Measurements from ENCODE around the gene TRIM40. TPM values are rescaled to one million over a fixed set of nuclear protein-coding genes. Genes with fewer than 3 reads are reported as not detected.

The TRIM40 gene
- polyA plus RNA-seq, 1 experiment, result not detected

- no peak for DNase-seq (ENCODE audit: low read depth)
- TF ChIP-seq, protein P1, sequence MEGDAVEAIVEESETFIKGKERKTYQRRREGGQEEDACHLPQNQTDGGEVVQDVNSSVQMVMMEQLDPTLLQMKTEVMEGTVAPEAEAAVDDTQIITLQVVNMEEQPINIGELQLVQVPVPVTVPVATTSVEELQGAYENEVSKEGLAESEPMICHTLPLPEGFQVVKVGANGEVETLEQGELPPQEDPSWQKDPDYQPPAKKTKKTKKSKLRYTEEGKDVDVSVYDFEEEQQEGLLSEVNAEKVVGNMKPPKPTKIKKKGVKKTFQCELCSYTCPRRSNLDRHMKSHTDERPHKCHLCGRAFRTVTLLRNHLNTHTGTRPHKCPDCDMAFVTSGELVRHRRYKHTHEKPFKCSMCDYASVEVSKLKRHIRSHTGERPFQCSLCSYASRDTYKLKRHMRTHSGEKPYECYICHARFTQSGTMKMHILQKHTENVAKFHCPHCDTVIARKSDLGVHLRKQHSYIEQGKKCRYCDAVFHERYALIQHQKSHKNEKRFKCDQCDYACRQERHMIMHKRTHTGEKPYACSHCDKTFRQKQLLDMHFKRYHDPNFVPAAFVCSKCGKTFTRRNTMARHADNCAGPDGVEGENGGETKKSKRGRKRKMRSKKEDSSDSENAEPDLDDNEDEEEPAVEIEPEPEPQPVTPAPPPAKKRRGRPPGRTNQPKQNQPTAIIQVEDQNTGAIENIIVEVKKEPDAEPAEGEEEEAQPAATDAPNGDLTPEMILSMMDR (IDR thresholded peaks at IDR 0.05; ENCODE audit: insufficient read depth, low read depth, low read length), result peak; percentile 84
- ChIA-PET POLR2A (no interaction called here), CTCF (interaction anchor here (0.8 to 1.8 kb wide), 7 partner anchors 11 to 322 kb away, joined by 3 to 8 read pairs (median 4); no protein-coding TSS in a partner anchor)
- no peak overlapping the region for H3K4me3 ChIP-seq (ENCODE audit: low read depth, low read length)
- H3K36me3 ChIP-seq (ENCODE audit: control insufficient read depth, insufficient read depth, low read length), result no peaks in the 10 kb centered on the region
- H3K27me3 ChIP-seq (ENCODE audit: control insufficient read depth, insufficient read depth, low read length), result peaks cover 30% of the 10 kb centered on the region
These were observed 34.0 kb downstream of the TRIM40 start for GRCh38 chr6:30169658-30170614.

DNA sequence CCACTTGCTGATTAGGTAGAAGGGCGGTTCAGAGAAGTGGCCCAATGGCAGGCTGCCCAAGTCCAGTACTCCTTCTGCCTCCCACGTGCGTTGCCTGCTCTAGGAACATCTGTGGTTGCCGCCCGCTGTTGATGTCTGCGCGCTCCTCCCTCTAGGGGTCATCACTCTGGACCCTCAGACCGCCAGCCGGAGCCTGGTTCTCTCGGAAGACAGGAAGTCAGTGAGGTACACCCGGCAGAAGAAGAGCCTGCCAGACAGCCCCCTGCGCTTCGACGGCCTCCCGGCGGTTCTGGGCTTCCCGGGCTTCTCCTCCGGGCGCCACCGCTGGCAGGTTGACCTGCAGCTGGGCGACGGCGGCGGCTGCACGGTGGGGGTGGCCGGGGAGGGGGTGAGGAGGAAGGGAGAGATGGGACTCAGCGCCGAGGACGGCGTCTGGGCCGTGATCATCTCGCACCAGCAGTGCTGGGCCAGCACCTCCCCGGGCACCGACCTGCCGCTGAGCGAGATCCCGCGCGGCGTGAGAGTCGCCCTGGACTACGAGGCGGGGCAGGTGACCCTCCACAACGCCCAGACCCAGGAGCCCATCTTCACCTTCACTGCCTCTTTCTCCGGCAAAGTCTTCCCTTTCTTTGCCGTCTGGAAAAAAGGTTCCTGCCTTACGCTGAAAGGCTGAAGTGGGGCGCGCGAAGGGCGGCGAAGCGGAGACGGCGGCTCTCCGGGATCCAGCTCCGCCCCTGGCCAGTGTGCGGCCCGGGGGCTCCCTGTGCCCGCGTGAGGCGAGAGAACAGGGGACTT, 35.9 kb downstream of the TRIM40 start:
- Histone ChIP-seq H3K27me3 (ENCODE audit: control insufficient read depth, insufficient read depth, low read length) (peaks cover 36% of the 10 kb centered on the region), H3K36me3 (ENCODE audit: control insufficient read depth, insufficient read depth, low read length) (no peaks in the 10 kb centered on the region), H3K4me3 (ENCODE audit: low read depth, low read length) (no peak overlapping the region)
- no peak for DNase-seq (ENCODE audit: low read depth)
- POLR2A ChIA-PET, result no interaction called here
- TF ChIP-seq, protein P1 (IDR thresholded peaks at IDR 0.05; ENCODE audit: insufficient read depth, low read depth, low read length), result no peak
- CTCF ChIA-PET, result interaction anchor here (0.8 to 2.3 kb wide), 6 partner anchors 9 to 324 kb away, joined by 3 to 8 read pairs (median 5); no protein-coding TSS in a partner anchor

DNA sequence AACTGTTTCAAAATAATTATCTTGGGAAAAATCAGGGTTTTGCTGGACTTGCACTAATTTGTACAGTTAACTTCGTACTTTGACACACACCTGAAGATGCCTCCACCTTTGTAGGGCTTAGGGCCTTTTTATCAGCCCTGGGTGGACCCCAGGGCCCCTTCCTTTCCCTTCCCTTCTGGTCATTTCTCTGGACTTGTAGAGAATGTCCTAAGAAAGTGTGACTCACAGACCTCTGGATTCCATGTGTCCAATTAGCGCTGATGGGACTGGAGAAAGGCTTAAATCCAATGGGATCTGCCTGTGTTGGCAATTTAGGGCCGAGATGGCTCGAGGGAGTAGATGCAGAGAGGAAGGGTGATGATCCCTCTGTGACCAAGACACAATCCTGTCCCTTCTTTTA, 36.7 kb downstream of the TRIM40 start:
- TF ChIP-seq, protein P1 (IDR thresholded peaks at IDR 0.05; ENCODE audit: insufficient read depth, low read depth, low read length), result no peak
- Histone ChIP-seq H3K36me3 (ENCODE audit: control insufficient read depth, insufficient read depth, low read length) (no peaks in the 10 kb centered on the region), H3K27me3 (ENCODE audit: control insufficient read depth, insufficient read depth, low read length) (peaks cover 33% of the 10 kb centered on the region), H3K4me3 (ENCODE audit: low read depth, low read length) (no peak overlapping the region)
- no peak for DNase-seq (ENCODE audit: low read depth)
- POLR2A ChIA-PET, result no interaction called here
- CTCF ChIA-PET, result interaction anchor here (2.3 kb wide), 1 partner anchor 42 kb away, joined by 7 read pairs; no protein-coding TSS in a partner anchor

GRCh38 chr6:30175765-30176164, 39.8 kb downstream of the TRIM40 start:
- Histone ChIP-seq H3K4me3 (ENCODE audit: low read depth, low read length) (no peak overlapping the region), H3K27me3 (ENCODE audit: control insufficient read depth, insufficient read depth, low read length) (peaks cover 21% of the 10 kb centered on the region), H3K36me3 (ENCODE audit: control insufficient read depth, insufficient read depth, low read length) (no peaks in the 10 kb centered on the region)
- TF ChIP-seq, protein P1 (IDR thresholded peaks at IDR 0.05; ENCODE audit: insufficient read depth, low read depth, low read length), result no peak
- CTCF ChIA-PET, result interaction anchor here (1.1 to 1.3 kb wide), 2 partner anchors 72 to 526 kb away, joined by 3 to 6 read pairs; no protein-coding TSS in a partner anchor
- POLR2A ChIA-PET, result no interaction called here
- no peak for DNase-seq (ENCODE audit: low read depth)

GRCh38 chr6:30178837-30179236, 42.9 kb downstream of the TRIM40 start:
- TF ChIP-seq, protein P1 (IDR thresholded peaks at IDR 0.05; ENCODE audit: insufficient read depth, low read depth, low read length), result no peak
- DNase-seq (ENCODE audit: low read depth), result no peak
- Histone ChIP-seq H3K4me3 (ENCODE audit: low read depth, low read length) (no peak overlapping the region), H3K36me3 (ENCODE audit: control insufficient read depth, insufficient read depth, low read length) (no peaks in the 10 kb centered on the region), H3K27me3 (ENCODE audit: control insufficient read depth, insufficient read depth, low read length) (peaks cover 6% of the 10 kb centered on the region)
- CTCF ChIA-PET, result no interaction called here
- POLR2A ChIA-PET, result no interaction called here

Data from BJ (cell line).